Common myeloid progenitor, CD34-positive (primary cell): ENCODE measurements around the gene GNAO1.

ENCODE experiments used
- CTCF ChIA-PET: fragments of 350-600 bp; sonication (Branson Sonifier 250); formaldehyde crosslinking; loops from one replicate; lab custom pipeline; 2021; ENCODE audit warnings: antibody characterized with exemption; lab: Charles Lee
- POLR2A ChIA-PET: fragments of 350-600 bp; sonication (Branson Sonifier 250); formaldehyde crosslinking; loops from one replicate; lab custom pipeline; 2021; ENCODE audit warnings: antibody characterized with exemption; lab: Charles Lee
- DNase-seq, 3 donors: peaks; one replicate each; pipeline versions ENCODE4 v3.0.0 to v3.0.0-alpha.2; 2013
- H3K27ac ChIP-seq, 2 experiments: 1 replicate in 1 of 2; 2 replicates in 1 of 2; pipeline ENCODE4 v1.7.0; 2013; ENCODE audit warnings: inconsistent platforms in 2 of 2, low read length in 2 of 2, mild to moderate bottlenecking in 2 of 2, low read depth in 1 of 2, moderate library complexity in 1 of 2; ENCODE audit not compliant: severe bottlenecking in 2 of 2, insufficient read depth in 1 of 2, poor library complexity in 1 of 2
- H3K27me3 ChIP-seq, 5 experiments: replicated peaks in 2 of 5; 1 replicate in 3 of 5; 2 replicates in 2 of 5; pipeline versions ENCODE4 v1.6.1 to v1.7.0; 2013; ENCODE audit warnings: low read length in 4 of 5, mild to moderate bottlenecking in 2 of 5, moderate library complexity in 2 of 5, inconsistent platforms in 1 of 5; ENCODE audit not compliant: insufficient read depth in 5 of 5, control insufficient read depth in 4 of 5
- H3K36me3 ChIP-seq, 4 experiments: 1 replicate in 2 of 4; 2 replicates in 2 of 4; pipeline versions ENCODE4 v1.6.1 to v1.7.0; 2013; ENCODE audit warnings: low read length in 3 of 4, control low read depth in 1 of 4, mild to moderate bottlenecking in 1 of 4; ENCODE audit not compliant: control insufficient read depth in 4 of 4, insufficient read depth in 4 of 4
- H3K4me1 ChIP-seq, 4 experiments: 1 replicate in 3 of 4; 2 replicates in 1 of 4; pipeline versions ENCODE4 v1.6.1 to v1.7.1; 2013; ENCODE audit warnings: low read length in 3 of 4, mild to moderate bottlenecking in 3 of 4, control low read depth in 1 of 4, inconsistent platforms in 1 of 4, moderate library complexity in 1 of 4; ENCODE audit not compliant: control insufficient read depth in 4 of 4, insufficient read depth in 4 of 4; ENCODE audit errors: control extremely low read depth in 1 of 4
- H3K4me3 ChIP-seq, 7 experiments: 1 replicate in 4 of 7; 2 replicates in 3 of 7; pipeline versions ENCODE4 v1.5.1 to v1.7.0; 2013; ENCODE audit warnings: mild to moderate bottlenecking in 7 of 7, low read length in 6 of 7, moderate library complexity in 6 of 7, inconsistent platforms in 2 of 7, low read depth in 2 of 7, control low read depth in 1 of 7; ENCODE audit not compliant: insufficient read depth in 4 of 7, control insufficient read depth in 1 of 7; ENCODE audit errors: extremely low read depth in 1 of 7
- H3K9me3 ChIP-seq, 5 experiments: 1 replicate in 4 of 5; 2 replicates in 1 of 5; pipeline versions ENCODE4 v1.6.1 to v1.7.1; 2013; ENCODE audit warnings: low read length in 4 of 5, mild to moderate bottlenecking in 2 of 5, inconsistent platforms in 1 of 5, low read depth in 1 of 5, moderate library complexity in 1 of 5; ENCODE audit not compliant: control insufficient read depth in 4 of 5, insufficient read depth in 2 of 5; ENCODE audit errors: control extremely low read depth in 1 of 5
- WGBS: methylation state at CpG from one replicate; pipeline ENCODE4 v1.1.5; 2013; ENCODE audit not compliant: insufficient coverage; 5-methylcytosine and 5-hydroxymethylcytosine counted together

The GNAO1 gene

DNA sequence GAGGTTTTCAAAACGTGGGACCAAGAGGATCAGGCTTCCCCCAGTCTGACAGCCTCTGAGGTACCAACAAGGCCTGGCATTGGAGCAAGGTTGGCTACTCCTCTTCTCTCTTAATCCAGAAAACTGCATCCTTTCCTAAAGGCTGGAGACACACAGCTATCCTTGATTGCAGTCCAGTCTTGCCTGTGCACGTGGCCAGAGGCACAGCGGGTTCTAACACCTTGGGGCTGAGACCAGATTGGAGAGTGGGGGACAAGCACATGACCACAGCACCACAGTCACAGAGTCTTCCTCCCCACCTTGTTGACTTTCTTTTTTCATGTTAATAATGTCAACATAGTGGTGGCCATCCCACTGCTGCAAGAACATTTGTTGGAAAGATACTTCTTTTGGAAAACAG is 46.9 kb downstream of the GNAO1 start:
- 48% methylated on average over 3 of the region's 3 CpGs for WGBS

GRCh38 chr16:56241596-56241995 is 50.3 kb downstream of the GNAO1 start:
- H3K9me3 ChIP-seq = no peaks in the 10 kb centered on the region
- no peak overlapping the region for H3K4me3 ChIP-seq
- CTCF ChIA-PET = no interaction called here
- no peak for DNase-seq
- POLR2A ChIA-PET = no interaction called here
- H3K4me1 ChIP-seq = no peaks in the 10 kb centered on the region
- H3K27ac ChIP-seq = no peak overlapping the region
- H3K27me3 ChIP-seq = no peaks in the 10 kb centered on the region
- no peaks in the 10 kb centered on the region for H3K36me3 ChIP-seq
- 93% methylated on average over 2 of the region's 2 CpGs for WGBS

More for the DNA sequence above, 46.9 kb downstream of the GNAO1 start:
- H3K4me3 ChIP-seq = no peak overlapping the region
- no peaks in the 10 kb centered on the region for H3K4me1 ChIP-seq
- ChIA-PET CTCF (no interaction called here), POLR2A (no interaction called here)
- H3K27me3 ChIP-seq = no peaks in the 10 kb centered on the region
- no peaks in the 10 kb centered on the region for H3K9me3 ChIP-seq
- DNase-seq = no peak
- no peak overlapping the region for H3K27ac ChIP-seq
- no peaks in the 10 kb centered on the region for H3K36me3 ChIP-seq

GRCh38 chr16:56242740-56243139 is 51.5 kb downstream of the GNAO1 start:
- POLR2A ChIA-PET = no interaction called here
- WGBS = no CpG with 5 or more reads among the region's 4 CpGs
- CTCF ChIA-PET = no interaction called here
- H3K4me3 ChIP-seq = no peak overlapping the region
- H3K36me3 ChIP-seq = no peaks in the 10 kb centered on the region
- DNase-seq = no peak
- no peaks in the 10 kb centered on the region for H3K4me1 ChIP-seq
- H3K9me3 ChIP-seq = no peaks in the 10 kb centered on the region
- H3K27ac ChIP-seq = no peak overlapping the region
- H3K27me3 ChIP-seq = no peaks in the 10 kb centered on the region

DNA sequence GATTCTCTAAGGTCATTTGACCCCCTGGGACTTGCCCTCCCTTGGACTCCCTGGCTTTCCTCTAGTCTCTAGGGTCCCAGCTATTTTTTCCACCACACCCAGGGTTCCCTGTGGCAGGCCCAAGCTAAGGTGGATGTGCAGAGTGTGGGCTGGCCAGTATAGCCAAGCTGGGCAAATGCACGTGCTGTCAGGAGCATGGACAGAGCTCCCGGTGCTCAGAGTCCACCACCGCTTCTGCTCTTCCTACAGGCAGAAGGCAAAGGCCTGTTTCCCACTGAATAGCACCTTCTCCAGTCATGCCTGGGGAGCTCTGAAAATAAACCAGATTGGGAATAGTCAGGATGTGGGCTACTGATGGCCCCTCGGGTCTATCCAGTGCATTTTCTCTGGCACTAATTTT is 53.3 kb downstream of the GNAO1 start:
- no peaks in the 10 kb centered on the region for H3K4me1 ChIP-seq
- H3K9me3 ChIP-seq = no peaks in the 10 kb centered on the region
- DNase-seq = no peak
- H3K27ac ChIP-seq = no peak overlapping the region
- no peak overlapping the region for H3K4me3 ChIP-seq
- 100% methylated on average over 4 of the region's 4 CpGs for WGBS
- H3K36me3 ChIP-seq = no peaks in the 10 kb centered on the region
- no peaks in the 10 kb centered on the region for H3K27me3 ChIP-seq
- ChIA-PET CTCF (interaction anchor here (0.5 to 1.6 kb wide), 4 partner anchors 10 to 79 kb away, joined by 3 to 5 read pairs (median 4); no protein-coding TSS in a partner anchor), POLR2A (no interaction called here)

DNA sequence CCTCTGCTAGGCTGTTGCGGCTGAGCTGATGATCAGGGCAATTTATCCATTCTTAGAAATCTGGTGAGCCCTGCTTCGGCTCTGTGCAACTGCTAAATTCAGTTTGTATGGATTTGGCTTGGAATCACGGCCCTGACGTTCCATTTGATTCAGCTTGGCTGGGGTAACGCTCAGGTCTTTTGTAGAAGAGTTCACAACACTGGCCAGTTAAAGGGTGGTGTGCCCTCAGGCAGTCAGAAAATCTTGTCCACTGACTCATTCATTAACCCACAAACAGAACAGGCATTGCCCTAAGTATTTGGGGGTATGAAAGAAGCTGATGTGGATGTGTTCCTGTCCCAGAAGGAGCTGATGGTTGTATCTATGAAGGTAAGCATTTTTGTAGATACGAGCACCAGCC is 53.9 kb downstream of the GNAO1 start:
- H3K9me3 ChIP-seq = no peaks in the 10 kb centered on the region
- no peak overlapping the region for H3K27ac ChIP-seq
- DNase-seq = no peak
- H3K36me3 ChIP-seq = no peaks in the 10 kb centered on the region
- no peaks in the 10 kb centered on the region for H3K4me1 ChIP-seq
- no peak overlapping the region for H3K4me3 ChIP-seq
- ChIA-PET CTCF (interaction anchor here (0.5 to 1.6 kb wide), 4 partner anchors 10 to 78 kb away, joined by 3 to 5 read pairs (median 4); no protein-coding TSS in a partner anchor), POLR2A (no interaction called here)
- no CpG with 5 or more reads among the region's 6 CpGs for WGBS
- no peaks in the 10 kb centered on the region for H3K27me3 ChIP-seq

DNA sequence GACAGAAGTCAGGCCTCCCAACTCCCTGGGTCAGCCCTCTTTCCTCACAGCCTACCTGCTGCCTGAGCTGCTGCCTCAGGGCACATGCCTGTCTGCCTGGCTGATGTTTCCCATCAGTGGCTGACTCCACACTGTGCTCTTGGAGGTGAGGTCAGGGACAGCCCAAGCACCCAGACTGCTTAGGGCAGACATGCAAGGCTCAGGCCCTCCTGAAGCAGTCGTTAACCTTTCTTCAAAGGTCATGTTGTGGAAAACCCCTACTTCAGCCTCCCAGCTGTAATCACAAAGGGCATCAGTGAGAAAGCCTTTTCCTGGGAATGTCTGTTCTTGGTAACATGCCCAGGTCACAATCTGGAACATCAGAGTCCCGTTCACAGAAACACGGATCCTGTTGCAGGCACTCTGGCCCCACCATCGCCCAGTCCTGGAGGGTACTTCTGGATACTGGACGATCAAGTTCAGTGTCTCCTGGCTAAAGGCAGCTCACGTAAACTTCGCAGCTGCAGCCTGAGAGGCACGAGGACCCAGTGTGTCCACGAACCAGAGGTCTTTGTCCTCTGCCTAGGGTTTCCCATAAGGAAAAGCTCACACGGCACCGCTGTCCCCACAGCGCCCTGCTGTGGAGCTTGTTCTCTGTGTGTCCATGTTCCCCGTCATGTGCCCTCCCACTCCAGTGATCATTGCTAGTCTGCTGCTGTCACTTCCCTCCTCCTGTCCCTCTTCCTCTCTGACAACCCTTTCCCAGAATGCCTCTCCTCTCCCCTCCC is 54.9 kb downstream of the GNAO1 start:
- Histone ChIP-seq H3K9me3 (no peaks in the 10 kb centered on the region), H3K4me3 (no peak overlapping the region), H3K27ac (no peak overlapping the region), H3K4me1 (no peaks in the 10 kb centered on the region), H3K27me3 (no peaks in the 10 kb centered on the region), H3K36me3 (no peaks in the 10 kb centered on the region)
- ChIA-PET CTCF (interaction anchor here (1.1 kb wide), 1 partner anchor 19 kb away, joined by 3 read pairs; no protein-coding TSS in a partner anchor), POLR2A (no interaction called here)
- WGBS = 94% methylated on average over 13 of the region's 13 CpGs
- DNase-seq = no peak

- no peaks in the 10 kb centered on the region for H3K36me3 ChIP-seq
- 96% methylated on average over 7 of the region's 8 CpGs for WGBS
- H3K27ac ChIP-seq = no peak overlapping the region
- no peaks in the 10 kb centered on the region for H3K27me3 ChIP-seq
- no peak overlapping the region for H3K4me3 ChIP-seq
- H3K4me1 ChIP-seq = no peaks in the 10 kb centered on the region
- H3K9me3 ChIP-seq = no peaks in the 10 kb centered on the region
- CTCF ChIA-PET = interaction anchor here (1.1 kb wide), 2 partner anchors 19 to 25 kb away, joined by 3 read pairs; no protein-coding TSS in a partner anchor
- POLR2A ChIA-PET = no interaction called here
- DNase-seq = no peak
Observed at GRCh38 chr16:56247018-56247417, 55.7 kb downstream of the GNAO1 start.
